IPS-15b (cell line): ENCODE measurements around the gene ETV4.

Source experiments
- H3K27me3 ChIP-seq: one replicate; pipeline ENCODE4 v1.6.1; 2013; ENCODE audit warnings: low read length; ENCODE audit not compliant: control insufficient read depth, insufficient read depth
- H3K36me3 ChIP-seq: one replicate; pipeline ENCODE4 v1.6.1; 2013; ENCODE audit warnings: low read length; ENCODE audit not compliant: control insufficient read depth, insufficient read depth
- H3K4me1 ChIP-seq: one replicate; pipeline ENCODE4 v1.6.1; 2013; ENCODE audit warnings: mild to moderate bottlenecking, low read length; ENCODE audit not compliant: control insufficient read depth, insufficient read depth
- H3K4me3 ChIP-seq: one replicate; pipeline ENCODE4 v1.5.1; 2013; ENCODE audit warnings: low read depth, low read length
- H3K9ac ChIP-seq: one replicate; pipeline ENCODE4 v1.6.1; 2013; ENCODE audit warnings: low read depth, mild to moderate bottlenecking, low read length
- H3K9me3 ChIP-seq: one replicate; pipeline ENCODE4 v1.6.1; 2013; ENCODE audit warnings: mild to moderate bottlenecking, low read length; ENCODE audit not compliant: control insufficient read depth, insufficient read depth

ETV4 gene

GRCh38 chr17:43579566-43580140, 33.5 kb upstream of the ETV4 start:
- Histone ChIP-seq H3K9me3 (no peaks in the 10 kb centered on the region), H3K9ac (no peak overlapping the region), H3K27me3 (no peaks in the 10 kb centered on the region), H3K4me1 (peaks cover 32% of the 10 kb centered on the region), H3K36me3 (no peaks in the 10 kb centered on the region), H3K4me3 (no peak overlapping the region)

GRCh38 chr17:43578699-43579565, 32.8 kb upstream of the ETV4 start:
- Histone ChIP-seq H3K4me1 (peaks cover 32% of the 10 kb centered on the region), H3K4me3 (no peak overlapping the region), H3K36me3 (no peaks in the 10 kb centered on the region), H3K9ac (peak overlapping the region; percentile 51), H3K27me3 (no peaks in the 10 kb centered on the region), H3K9me3 (no peaks in the 10 kb centered on the region)

- Histone ChIP-seq H3K9me3 (no peaks in the 10 kb centered on the region), H3K27me3 (no peaks in the 10 kb centered on the region), H3K9ac (peak overlapping the region; percentile 51), H3K4me1 (peaks cover 32% of the 10 kb centered on the region), H3K36me3 (no peaks in the 10 kb centered on the region), H3K4me3 (no peak overlapping the region)
Observed at GRCh38 chr17:43578404-43578698, 32.2 kb upstream of the ETV4 start.

GRCh38 chr17:43577664-43578403, 31.7 kb upstream of the ETV4 start:
- H3K4me1 ChIP-seq: peaks cover 32% of the 10 kb centered on the region

GRCh38 chr17:43576563-43577229, 30.6 kb upstream of the ETV4 start:
- H3K4me3 ChIP-seq: no peak overlapping the region
- H3K27me3 ChIP-seq: no peaks in the 10 kb centered on the region
- H3K36me3 ChIP-seq: no peaks in the 10 kb centered on the region
- no peak overlapping the region for H3K9ac ChIP-seq
- peaks cover 32% of the 10 kb centered on the region for H3K4me1 ChIP-seq
- no peaks in the 10 kb centered on the region for H3K9me3 ChIP-seq

More at GRCh38 chr17:43577664-43578403, 31.7 kb upstream of the ETV4 start:
- Histone ChIP-seq H3K36me3 (no peaks in the 10 kb centered on the region), H3K4me3 (no peak overlapping the region), H3K9ac (no peak overlapping the region), H3K9me3 (no peaks in the 10 kb centered on the region), H3K27me3 (no peaks in the 10 kb centered on the region)

- no peak overlapping the region for H3K9ac ChIP-seq
Observed at GRCh38 chr17:43574896-43575525, 28.9 kb upstream of the ETV4 start.

GRCh38 chr17:43574348-43574747, 28.2 kb upstream of the ETV4 start:
- Histone ChIP-seq H3K9ac (no peak overlapping the region), H3K4me1 (peaks cover 24% of the 10 kb centered on the region)

More at GRCh38 chr17:43574896-43575525, 28.9 kb upstream of the ETV4 start:
- H3K4me1 ChIP-seq: peaks cover 31% of the 10 kb centered on the region
- H3K4me3 ChIP-seq: no peak overlapping the region
- H3K36me3 ChIP-seq: no peaks in the 10 kb centered on the region
- H3K27me3 ChIP-seq: no peaks in the 10 kb centered on the region
- H3K9me3 ChIP-seq: no peaks in the 10 kb centered on the region

GRCh38 chr17:43573579-43574321, 27.6 kb upstream of the ETV4 start:
- Histone ChIP-seq H3K9me3 (no peaks in the 10 kb centered on the region), H3K36me3 (no peaks in the 10 kb centered on the region), H3K4me3 (no peak overlapping the region), H3K9ac (no peak overlapping the region), H3K27me3 (no peaks in the 10 kb centered on the region), H3K4me1 (peaks cover 21% of the 10 kb centered on the region)

More at GRCh38 chr17:43574348-43574747, 28.2 kb upstream of the ETV4 start:
- Histone ChIP-seq H3K4me3 (no peak overlapping the region), H3K9me3 (no peaks in the 10 kb centered on the region), H3K27me3 (no peaks in the 10 kb centered on the region), H3K36me3 (no peaks in the 10 kb centered on the region)

- H3K4me3 ChIP-seq: no peak overlapping the region
- peaks cover 8% of the 10 kb centered on the region for H3K4me1 ChIP-seq
- H3K27me3 ChIP-seq: no peaks in the 10 kb centered on the region
- no peaks in the 10 kb centered on the region for H3K9me3 ChIP-seq
- no peaks in the 10 kb centered on the region for H3K36me3 ChIP-seq
- no peak overlapping the region for H3K9ac ChIP-seq
Observed at GRCh38 chr17:43572368-43572980, 26.3 kb upstream of the ETV4 start.

GRCh38 chr17:43570518-43570928, 24.4 kb upstream of the ETV4 start:
- H3K27me3 ChIP-seq: no peaks in the 10 kb centered on the region
- no peaks in the 10 kb centered on the region for H3K4me1 ChIP-seq
- no peaks in the 10 kb centered on the region for H3K36me3 ChIP-seq
- no peak overlapping the region for H3K4me3 ChIP-seq
- H3K9me3 ChIP-seq: no peaks in the 10 kb centered on the region
- no peak overlapping the region for H3K9ac ChIP-seq
